HG03095 (cell line): Measurements from ENCODE around the gene PRODH2.

Experiments used
- ATAC-seq: cut with Tn5 transposase; IDR thresholded peaks from one replicate; pipeline ENCODE4 v1.9.1; 2021; ENCODE audit warnings: moderate library complexity; ENCODE audit not compliant: unreplicated experiment

PRODH2 gene

GRCh38 chr19:35764432-35765315 lies 48.0 kb downstream of the PRODH2 start:
- no peak for ATAC-seq

- ATAC-seq = no peak
These were observed 51.8 kb downstream of the PRODH2 start for GRCh38 chr19:35760711-35761349.

DNA sequence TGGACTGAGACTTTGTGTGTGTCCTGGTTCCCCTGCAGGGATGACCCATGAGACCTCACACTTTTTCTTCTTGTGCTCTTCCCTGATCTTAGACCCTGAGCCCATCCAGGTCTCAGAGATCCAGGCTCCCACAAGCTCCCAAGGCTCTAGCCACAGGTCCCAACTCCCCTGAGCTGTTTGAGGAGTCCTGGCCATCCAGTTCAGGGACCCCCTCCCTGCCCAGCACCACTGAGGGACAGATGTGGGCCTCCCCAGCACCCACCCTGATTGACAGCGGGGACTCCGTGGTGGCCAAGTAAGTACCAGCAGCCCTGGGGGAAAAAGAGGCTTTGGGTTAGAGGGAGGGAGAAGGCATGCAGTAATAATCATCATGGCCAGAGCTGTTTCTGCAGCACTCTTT lies 52.9 kb downstream of the PRODH2 start:
- ATAC-seq = no peak

GRCh38 chr19:35757749-35758608 lies 54.7 kb downstream of the PRODH2 start, which contains the start of gene PROSER3:
Gene PROSER3, plus strand, starts transcription at chr19:35758176. Its CDS starts 40 bp downstream, at chr19:35758216.
- ATAC-seq = peak; percentile 85

GRCh38 chr19:35757231-35757748 lies 55.4 kb downstream of the PRODH2 start:
- no peak for ATAC-seq

DNA sequence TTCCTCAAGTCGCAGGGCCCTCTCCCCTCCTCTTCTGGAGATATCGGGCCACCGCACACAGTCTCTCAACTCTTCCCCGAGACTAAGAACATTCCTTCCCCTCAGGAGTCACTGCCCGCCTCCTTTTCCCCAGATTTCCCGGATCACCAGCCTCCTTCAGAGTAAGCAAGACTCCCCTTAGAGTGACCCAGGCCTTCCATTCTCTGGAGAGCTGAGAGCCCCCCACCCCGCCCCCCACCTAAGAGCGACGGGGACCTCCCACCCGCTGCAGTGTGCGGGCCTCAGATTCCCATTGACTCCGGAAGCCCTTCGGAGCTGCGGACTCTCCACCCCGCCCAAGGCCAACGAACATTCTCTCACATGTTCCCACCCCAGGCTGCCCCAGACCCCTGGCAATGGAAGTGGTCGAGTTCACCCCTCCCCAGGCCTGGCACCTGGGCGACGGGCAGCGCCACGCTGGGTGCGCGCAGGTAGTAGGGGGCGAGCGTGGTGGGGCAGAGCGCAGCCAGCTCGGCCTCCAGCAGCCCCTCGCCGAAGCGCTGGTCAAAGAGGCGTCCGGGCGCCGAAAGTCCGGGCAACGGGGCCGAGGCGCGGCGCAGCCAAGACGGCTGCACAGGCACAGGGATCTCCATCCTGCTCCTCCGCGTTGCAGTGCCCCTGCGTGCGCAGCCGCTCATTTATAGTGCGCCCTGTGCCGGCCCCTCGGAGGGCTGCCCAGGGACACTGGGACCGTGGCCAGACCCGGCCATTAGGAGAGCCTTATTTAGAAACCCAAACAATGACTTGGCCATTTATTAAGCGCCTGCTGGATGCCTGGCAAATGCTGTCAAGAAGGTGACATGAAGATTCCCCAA lies 56.0 kb downstream of the PRODH2 start, which contains the start of gene HSPB6:
TSS of gene HSPB6 (minus strand) at position 653 of the 854 bp plus-strand sequence. CDS start at position 632, 21 bp downstream.
- ATAC-seq = no peak

DNA sequence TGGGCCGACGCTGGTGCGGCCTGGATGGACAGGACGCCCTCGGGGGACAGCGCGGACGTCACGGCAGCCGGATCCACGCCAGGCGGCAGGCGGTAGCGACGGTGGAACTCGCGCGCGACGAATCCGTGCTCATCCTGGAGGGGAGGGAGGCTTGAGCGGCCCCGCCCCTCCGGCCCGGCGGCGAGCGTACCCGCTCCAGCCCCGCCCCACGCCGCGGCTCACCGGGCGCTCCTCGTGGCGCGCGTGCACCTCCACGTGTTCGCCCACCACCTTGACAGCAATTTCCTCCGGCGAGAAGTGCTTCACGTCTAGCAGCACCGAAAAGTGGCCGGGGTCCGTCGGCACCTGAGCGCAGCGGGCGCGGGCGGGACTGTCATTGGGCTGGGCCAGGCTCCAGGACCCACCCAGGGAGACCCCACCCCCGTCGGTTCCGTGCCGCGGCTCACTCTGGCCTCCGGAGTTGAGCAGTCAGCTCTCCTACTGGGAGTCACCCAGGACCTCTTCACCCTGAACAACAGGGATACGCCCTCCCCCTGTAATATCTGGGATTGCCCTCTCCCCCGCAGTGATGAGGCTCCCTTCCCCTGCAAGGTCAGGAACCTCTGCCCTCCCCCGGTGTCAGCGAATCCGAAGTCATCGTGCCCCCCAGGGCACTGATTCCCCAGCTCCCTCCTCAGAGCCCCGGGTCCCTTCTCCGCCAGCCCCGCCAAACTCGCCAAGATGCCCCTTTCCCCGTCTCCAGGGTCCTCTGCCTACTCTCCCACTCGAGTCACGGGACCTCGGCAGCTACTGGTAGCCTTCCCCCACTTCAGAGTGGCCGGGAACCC lies 56.9 kb downstream of the PRODH2 start:
- ATAC-seq = no peak

DNA sequence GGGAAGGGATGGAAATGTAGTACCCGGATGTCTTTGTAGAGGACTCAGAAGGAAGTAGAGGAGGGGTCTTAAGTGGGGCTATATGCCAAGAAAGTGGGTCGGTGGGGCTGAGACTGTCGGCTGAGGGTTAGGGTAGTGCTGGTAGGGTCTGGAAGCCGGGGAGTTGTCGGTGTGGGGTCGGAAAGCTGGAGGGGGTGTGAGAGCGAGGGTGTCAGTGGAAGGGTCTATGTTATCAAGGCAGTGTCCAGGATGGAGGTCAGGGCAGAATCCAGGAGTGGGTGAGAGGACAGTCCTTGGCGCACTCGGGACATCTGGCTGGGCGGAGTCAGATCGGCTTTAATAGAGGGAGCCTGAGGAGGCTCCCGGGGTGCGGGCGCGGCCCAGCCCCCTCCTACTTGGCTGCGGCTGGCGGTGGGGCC lies 57.5 kb downstream of the PRODH2 start:
- no peak for ATAC-seq

GRCh38 chr19:35754370-35755130 lies 58.1 kb downstream of the PRODH2 start:
- no peak for ATAC-seq

- ATAC-seq = no peak
These were observed 58.8 kb downstream of the PRODH2 start for GRCh38 chr19:35753634-35754369.

- ATAC-seq = no peak
These were observed 59.8 kb downstream of the PRODH2 start for GRCh38 chr19:35752746-35753350.

- no peak for ATAC-seq
These were observed 60.6 kb downstream of the PRODH2 start for GRCh38 chr19:35751839-35752745.

- no peak for ATAC-seq
These were observed 62.5 kb downstream of the PRODH2 start for GRCh38 chr19:35750167-35750566.
